Vagina (tissue), 2 donors: ENCODE measurements around the gene PTGR3.

Source experiments
- POLR2A ChIP-seq, 2 donors: fragments of 450-650 bp; IDR thresholded peaks; one replicate each; pipeline ENCODE4 v1.6.1; 2017; ENCODE audit warnings: antibody characterized with exemption in 2 of 2, mild to moderate bottlenecking in 2 of 2, moderate library complexity in 2 of 2
- POLR2AphosphoS5 ChIP-seq, 2 donors: sonication (generic); formaldehyde crosslinking; IDR thresholded peaks; one replicate each; pipeline ENCODE4 v1.9.0; 2017; ENCODE audit warnings: antibody characterized with exemption in 2 of 2, mild to moderate bottlenecking in 2 of 2, low read depth in 1 of 2; ENCODE audit not compliant: insufficient read depth in 1 of 2
- TF ChIP-seq, protein P1 (sequence below), 3 experiments: fragments of 450-650 bp in 2 of 3; fragments of 200-600 bp in 1 of 3; sonication (generic) in 1 of 3; IDR thresholded peaks; one replicate each; pipeline ENCODE4 v1.5.1; 2017 to 2019; ENCODE audit warnings: antibody characterized with exemption in 3 of 3, mild to moderate bottlenecking in 2 of 3, moderate library complexity in 2 of 3

DNA sequence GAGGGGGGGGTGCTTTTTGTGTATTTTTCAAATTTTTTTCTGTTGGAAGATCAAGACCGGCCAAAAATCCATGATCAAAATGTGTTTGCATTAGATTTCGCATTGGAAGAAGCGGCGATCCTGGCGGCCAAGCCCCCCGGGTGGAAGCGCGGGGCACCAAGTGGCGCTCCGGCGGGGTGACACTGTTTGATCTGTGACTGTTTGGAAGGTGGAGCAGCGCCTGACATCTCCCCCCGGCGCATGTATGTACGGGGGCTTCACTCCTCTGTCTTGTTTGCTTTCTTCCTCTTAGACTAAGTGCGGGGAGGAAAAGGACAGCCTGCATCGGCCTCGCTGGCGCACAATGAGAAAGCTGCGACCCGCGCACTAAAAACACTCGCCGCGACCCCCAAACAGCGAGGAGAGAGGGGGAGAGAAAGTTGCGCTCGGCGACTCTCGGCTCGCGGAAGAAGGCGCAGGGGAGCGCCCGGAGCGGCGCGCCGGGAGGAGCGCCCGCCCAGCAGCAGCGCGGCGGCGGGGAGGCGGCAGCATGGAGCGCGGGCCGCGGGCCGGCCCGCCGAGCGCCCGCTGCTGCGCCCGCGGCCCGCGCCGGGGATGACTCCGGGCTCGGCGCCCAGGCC lies 2.2 kb upstream of the PTGR3 start:
- TF ChIP-seq, protein P1, sequence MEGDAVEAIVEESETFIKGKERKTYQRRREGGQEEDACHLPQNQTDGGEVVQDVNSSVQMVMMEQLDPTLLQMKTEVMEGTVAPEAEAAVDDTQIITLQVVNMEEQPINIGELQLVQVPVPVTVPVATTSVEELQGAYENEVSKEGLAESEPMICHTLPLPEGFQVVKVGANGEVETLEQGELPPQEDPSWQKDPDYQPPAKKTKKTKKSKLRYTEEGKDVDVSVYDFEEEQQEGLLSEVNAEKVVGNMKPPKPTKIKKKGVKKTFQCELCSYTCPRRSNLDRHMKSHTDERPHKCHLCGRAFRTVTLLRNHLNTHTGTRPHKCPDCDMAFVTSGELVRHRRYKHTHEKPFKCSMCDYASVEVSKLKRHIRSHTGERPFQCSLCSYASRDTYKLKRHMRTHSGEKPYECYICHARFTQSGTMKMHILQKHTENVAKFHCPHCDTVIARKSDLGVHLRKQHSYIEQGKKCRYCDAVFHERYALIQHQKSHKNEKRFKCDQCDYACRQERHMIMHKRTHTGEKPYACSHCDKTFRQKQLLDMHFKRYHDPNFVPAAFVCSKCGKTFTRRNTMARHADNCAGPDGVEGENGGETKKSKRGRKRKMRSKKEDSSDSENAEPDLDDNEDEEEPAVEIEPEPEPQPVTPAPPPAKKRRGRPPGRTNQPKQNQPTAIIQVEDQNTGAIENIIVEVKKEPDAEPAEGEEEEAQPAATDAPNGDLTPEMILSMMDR (IDR thresholded peaks at IDR 0.05) = no peak
- TF ChIP-seq POLR2A (IDR thresholded peaks at IDR 0.05) (no peak), POLR2AphosphoS5 (IDR thresholded peaks at IDR 0.05; ENCODE audit: insufficient read depth in 1 of 2, low read depth in 1 of 2) (peak in 1 of 2 donors; percentile 56)
